ENCODE measurements around the gene YPEL1.
"Not testable (repeated sequence)": the region's sequence is repeated elsewhere in the genome, so short reads cannot be mapped to it uniquely, and the experiment has no call there.

YPEL1 gene

GRCh38 chr22:21682385-21683175, 53.0 kb downstream of the YPEL1 start:
- no peak for DNase-seq (ENCODE audit: low spot score)

- DNase-seq (ENCODE audit: low spot score): no peak
Observed at GRCh38 chr22:21681566-21682370, 53.8 kb downstream of the YPEL1 start.

- DNase-seq (ENCODE audit: low spot score): no peak
Observed at GRCh38 chr22:21680830-21681565, 54.6 kb downstream of the YPEL1 start.

DNA sequence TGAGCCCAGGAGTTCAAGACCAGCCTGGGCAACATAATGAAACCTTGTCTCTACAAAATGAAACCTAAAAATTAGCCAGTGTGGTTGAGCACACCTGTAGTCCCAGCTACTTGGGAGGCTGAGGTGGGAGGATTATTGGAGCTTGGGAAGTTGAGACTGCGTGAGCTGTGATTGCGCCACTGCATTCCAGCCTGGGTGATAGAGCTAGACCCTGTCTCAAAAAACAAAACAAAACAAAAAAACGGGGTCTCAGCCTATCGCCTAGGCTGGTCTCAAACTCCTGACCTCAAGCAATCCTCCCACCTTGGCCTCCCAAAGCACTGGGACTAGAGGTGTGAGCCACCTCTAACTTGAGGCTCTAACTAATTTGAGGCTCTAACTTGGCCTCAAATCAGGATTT, 56.2 kb downstream of the YPEL1 start:
- no peak for DNase-seq (ENCODE audit: low spot score)

GRCh38 chr22:21678842-21679241, 56.8 kb downstream of the YPEL1 start:
- not testable (repeated sequence) for DNase-seq (ENCODE audit: low spot score)

- no peak for DNase-seq (ENCODE audit: low spot score)
Observed at GRCh38 chr22:21677606-21678443, 57.8 kb downstream of the YPEL1 start.

- no peak for DNase-seq (ENCODE audit: low spot score)
Observed at GRCh38 chr22:21674638-21675245, 60.9 kb downstream of the YPEL1 start.

- DNase-seq (ENCODE audit: low spot score): no peak
Observed at GRCh38 chr22:21673534-21674321, 61.9 kb downstream of the YPEL1 start.

GRCh38 chr22:21672107-21672629, 63.4 kb downstream of the YPEL1 start:
- DNase-seq (ENCODE audit: low spot score): no peak

GRCh38 chr22:21669026-21669425, 66.6 kb downstream of the YPEL1 start:
- DNase-seq (ENCODE audit: low spot score): no peak

GRCh38 chr22:21666786-21667185, 68.8 kb downstream of the YPEL1 start:
- DNase-seq (ENCODE audit: low spot score): no peak

- DNase-seq (ENCODE audit: low spot score): no peak
Observed at GRCh38 chr22:21665047-21665851, 70.3 kb downstream of the YPEL1 start.

- no peak for DNase-seq (ENCODE audit: low spot score)
Observed at GRCh38 chr22:21663738-21664137, 71.9 kb downstream of the YPEL1 start.

- no peak for DNase-seq (ENCODE audit: low spot score)
Observed at GRCh38 chr22:21661991-21662390, 73.6 kb downstream of the YPEL1 start.

DNA sequence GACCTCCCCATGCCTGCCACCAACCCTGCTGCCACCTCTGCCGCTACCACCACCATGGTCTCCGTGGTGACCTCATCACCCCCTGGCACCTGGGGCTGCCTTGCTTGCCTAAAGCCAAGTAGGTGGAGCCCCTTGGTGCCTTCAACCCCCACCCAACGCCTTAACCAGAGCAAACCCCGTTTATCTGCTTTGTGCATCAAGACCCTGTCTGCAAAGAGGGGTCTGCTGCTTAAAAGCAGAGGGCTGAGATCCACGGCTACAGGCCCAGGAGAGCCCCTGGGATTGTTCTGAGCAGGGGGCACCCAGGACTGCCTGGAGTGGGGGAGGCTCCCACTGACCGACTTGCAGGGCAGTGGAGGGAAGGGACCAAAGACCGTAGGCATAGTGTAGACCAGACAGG, 74.7 kb downstream of the YPEL1 start:
- no peak for DNase-seq (ENCODE audit: low spot score)

DNA sequence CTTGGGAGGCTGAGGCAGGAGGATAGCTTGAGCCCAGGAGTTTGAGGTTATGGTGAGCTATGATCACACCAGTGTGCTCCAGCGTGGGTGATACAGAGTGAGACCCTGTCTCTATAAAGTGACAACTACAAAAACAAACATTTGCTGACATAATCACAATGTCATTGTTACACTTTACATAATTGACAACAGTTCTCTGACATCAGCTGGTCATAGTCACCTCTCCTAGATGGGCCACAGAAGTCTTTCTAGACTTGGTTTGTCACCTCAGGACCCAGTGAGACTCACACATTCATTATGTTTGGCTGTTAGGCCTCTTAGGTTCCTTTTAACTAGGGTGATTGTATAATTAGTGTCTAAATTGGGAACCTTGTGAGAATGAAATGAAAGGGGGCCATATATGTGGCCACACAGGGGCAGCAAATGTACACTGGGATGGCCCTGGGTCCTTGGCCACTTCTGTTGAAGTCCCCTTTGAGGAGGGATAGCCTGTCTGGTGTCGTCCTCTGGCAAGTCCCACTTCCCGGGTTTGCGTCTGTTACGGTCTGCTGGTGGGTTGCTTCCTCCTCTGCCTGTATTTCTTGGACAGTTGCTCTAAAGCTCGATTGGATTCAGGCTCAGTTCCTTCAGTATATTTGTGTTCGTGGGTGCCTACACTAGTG, 75.6 kb downstream of the YPEL1 start:
- no peak for DNase-seq (ENCODE audit: low spot score)

DNA sequence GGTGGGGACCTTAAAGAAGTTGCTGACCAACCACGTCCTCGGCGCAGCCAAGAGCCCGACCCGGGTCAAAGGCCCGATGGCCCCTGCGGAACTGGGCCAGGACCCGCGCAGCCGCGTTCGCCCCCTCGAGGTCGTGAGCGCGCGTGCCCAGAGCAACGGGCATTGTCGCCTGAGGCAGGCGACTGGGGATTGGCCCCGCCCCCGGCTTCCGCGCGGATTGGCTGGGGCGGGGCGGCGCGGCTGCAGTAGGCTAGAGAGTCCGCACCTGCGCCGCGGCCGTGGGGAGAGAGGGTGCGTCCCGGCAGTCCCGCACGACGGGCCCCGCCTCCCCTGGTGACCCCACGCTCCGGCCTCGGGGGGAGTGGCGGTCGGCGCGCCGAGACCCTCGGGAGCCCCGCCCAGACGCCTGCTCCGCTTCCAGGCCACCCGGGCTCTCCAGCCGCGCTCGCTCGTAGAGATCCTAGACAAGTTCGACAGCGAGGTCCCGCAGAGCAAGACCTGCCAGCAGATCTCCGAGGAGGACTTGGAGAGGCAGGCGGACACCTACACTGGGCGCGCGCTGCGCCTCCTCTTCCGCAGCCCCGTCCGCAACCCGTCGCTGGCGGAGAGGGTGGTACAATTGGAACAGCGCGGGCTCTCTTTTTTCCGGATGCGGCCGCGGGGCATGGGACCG, 78.1 kb downstream of the YPEL1 start:
- peak; percentile 72 for DNase-seq (ENCODE audit: low spot score)

DNA sequence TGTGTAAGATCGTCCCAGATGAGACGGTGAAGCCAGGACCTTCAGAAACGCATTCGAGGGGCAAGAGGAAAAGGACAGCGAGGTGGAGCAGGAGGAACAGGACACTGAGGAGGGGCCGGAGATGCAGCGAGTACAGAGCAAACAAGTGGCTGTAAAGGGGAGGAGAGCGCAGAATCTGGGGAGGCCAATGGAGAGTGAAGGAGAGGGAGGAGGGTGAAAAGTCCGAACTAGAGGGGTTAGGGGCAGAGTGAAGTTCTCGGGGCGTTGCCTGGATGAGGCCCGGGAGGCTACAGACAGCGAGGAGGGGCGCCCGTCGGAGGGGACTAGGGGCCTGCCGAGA, 78.6 kb downstream of the YPEL1 start:
- DNase-seq (ENCODE audit: low spot score): no peak

Data from CD4-positive, alpha-beta T cell treated with Interleukin-6 at 100 ng/mL for 8 hours (primary cell).